GM12875 (cell line): Measurements from ENCODE around the gene LRRC74B.
"Not testable (repeated sequence)": the region's sequence is repeated elsewhere in the genome, so short reads cannot be mapped to it uniquely, and the experiment has no call there.

Source experiments
- H3K4me3 ChIP-seq: one replicate; pipeline ENCODE4 v1.5.1; 2011; ENCODE audit warnings: low read depth, low read length, control low read depth
- TF ChIP-seq, protein P1 (sequence below): IDR thresholded peaks from 2 replicates; pipeline ENCODE4 v1.5.1; 2011; ENCODE audit warnings: low read depth, mild to moderate bottlenecking, control low read depth, inconsistent platforms, low read length, moderate library complexity, borderline replicate concordance; ENCODE audit not compliant: insufficient read depth

The LRRC74B gene

DNA sequence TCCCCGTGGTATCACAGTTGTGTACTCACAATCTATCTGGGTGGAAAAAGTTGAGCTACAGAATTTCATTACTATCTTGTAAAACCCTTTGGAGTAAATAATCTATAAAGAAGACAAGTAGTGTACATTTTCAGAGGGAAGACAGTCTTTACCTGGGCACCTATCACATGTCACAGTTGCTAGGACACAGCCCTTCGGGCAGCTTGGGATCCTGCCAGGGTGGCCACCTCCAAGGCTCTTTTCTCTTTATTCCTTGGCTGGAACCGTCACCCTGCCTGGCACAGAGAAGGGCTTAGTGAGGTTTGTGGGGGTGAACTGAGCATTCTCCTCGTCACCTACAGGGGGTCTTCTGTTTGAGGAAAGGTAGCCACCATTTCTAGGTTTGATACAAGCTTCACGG lies 23.6 kb downstream of the LRRC74B start:
- TF ChIP-seq, protein P1, sequence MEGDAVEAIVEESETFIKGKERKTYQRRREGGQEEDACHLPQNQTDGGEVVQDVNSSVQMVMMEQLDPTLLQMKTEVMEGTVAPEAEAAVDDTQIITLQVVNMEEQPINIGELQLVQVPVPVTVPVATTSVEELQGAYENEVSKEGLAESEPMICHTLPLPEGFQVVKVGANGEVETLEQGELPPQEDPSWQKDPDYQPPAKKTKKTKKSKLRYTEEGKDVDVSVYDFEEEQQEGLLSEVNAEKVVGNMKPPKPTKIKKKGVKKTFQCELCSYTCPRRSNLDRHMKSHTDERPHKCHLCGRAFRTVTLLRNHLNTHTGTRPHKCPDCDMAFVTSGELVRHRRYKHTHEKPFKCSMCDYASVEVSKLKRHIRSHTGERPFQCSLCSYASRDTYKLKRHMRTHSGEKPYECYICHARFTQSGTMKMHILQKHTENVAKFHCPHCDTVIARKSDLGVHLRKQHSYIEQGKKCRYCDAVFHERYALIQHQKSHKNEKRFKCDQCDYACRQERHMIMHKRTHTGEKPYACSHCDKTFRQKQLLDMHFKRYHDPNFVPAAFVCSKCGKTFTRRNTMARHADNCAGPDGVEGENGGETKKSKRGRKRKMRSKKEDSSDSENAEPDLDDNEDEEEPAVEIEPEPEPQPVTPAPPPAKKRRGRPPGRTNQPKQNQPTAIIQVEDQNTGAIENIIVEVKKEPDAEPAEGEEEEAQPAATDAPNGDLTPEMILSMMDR: no peak

DNA sequence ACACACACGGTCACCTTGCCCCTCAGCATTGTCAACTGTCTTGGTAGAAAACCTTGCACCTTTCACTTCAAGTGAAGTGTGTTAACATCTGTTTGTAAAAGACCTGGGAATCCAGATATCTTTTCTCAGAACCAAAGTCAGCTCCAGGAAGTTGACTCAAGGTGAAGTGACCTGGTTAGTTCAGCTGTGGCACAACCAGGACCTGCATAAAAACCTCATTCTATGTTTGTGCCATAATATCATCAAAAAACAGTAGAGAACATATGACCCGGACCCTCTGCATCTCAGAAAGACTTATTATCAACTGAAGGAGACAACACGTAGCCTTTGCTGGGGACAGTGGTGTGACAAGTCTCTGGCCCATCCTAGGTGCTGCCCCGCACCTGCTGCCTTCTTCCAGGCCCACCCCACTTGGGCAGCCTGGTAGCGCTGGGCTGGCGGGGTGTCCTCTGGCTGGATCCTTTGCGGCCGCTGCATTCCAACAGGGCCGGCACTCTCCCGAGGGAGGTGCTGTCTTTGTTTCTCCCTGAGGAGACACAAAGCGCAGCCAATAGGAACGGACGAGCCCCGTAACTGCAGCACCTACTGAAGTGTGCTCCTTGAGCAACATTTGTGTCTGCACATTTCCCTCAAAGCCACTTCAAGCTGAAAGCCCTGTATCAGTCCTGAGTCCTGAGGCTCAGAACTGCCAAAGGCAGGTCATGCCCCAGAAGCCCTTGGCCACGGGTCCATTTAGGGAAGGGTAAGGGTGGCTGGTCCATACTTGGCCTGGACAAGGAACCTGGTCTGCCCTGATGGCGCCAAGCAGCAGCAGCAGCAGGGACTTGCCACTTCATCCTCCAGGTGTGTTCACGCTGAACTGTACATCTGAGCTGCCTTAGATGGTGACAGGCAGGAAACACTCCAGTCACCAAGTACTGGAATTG lies 25.2 kb downstream of the LRRC74B start:
- TF ChIP-seq, protein P1: no peak

More for the DNA sequence above, 23.6 kb downstream of the LRRC74B start:
- H3K4me3 ChIP-seq: no peak overlapping the region

DNA sequence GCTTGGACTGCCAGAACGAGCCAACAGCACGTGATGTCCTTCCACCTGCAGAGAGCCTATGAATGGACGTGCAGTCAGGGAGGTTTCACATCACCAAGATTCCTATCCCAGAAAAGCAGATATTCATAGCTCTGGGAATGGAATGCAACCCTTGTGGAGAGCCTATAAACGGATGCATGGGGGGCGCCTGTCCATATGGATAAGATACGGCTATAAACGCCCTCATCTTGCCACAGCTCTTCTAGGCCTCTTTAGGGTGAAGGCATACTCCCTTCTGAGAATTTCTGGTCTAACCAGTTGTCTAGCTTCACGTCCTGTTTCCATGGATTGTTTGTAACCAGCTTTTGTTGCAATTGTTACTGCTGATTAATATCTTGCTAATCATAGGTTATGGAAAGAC lies 26.1 kb downstream of the LRRC74B start:
- not testable (repeated sequence) for H3K4me3 ChIP-seq

More for the DNA sequence above, 25.2 kb downstream of the LRRC74B start:
- H3K4me3 ChIP-seq: no peak overlapping the region

DNA sequence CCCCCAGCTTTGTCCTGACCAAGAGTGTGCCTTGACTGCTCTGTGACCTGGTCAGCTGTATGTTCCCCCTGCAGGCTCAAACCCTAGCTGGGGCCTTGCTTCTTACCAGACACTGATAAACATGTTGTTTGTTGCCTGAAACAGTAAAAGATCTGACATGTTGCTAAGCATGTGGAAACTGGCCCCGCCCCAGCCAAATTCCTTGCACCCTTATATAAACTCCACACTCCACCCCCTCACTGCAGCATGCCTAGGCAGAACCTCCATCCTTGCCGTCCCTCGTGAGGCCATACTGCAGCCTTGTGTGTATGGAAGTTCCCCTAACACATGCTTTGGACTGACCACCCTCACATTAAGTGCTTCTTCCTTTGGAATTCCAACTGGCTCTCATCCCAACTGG lies 27.3 kb downstream of the LRRC74B start:
- TF ChIP-seq, protein P1: no peak
- H3K4me3 ChIP-seq: no peak overlapping the region

DNA sequence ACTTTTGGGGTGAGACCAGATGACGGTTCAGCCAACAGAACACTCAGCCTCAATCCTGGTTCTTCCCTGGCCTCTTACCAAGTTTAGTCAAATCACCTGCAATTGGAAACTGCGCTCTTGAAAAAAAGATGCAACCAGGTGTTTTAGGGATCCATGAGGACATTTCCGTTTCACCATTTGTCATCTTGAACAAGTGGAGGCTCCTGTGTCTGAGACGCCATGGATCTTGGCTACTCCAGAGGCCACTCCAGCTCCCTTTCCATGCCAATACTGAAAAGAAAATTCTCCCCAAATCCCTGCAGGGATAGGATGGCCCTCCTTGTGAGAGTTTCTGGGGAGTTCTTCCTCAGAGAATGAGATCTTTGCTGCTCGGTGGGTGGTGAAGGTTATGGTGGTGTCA lies 27.7 kb downstream of the LRRC74B start:
- no peak overlapping the region for H3K4me3 ChIP-seq
- TF ChIP-seq, protein P1: no peak

DNA sequence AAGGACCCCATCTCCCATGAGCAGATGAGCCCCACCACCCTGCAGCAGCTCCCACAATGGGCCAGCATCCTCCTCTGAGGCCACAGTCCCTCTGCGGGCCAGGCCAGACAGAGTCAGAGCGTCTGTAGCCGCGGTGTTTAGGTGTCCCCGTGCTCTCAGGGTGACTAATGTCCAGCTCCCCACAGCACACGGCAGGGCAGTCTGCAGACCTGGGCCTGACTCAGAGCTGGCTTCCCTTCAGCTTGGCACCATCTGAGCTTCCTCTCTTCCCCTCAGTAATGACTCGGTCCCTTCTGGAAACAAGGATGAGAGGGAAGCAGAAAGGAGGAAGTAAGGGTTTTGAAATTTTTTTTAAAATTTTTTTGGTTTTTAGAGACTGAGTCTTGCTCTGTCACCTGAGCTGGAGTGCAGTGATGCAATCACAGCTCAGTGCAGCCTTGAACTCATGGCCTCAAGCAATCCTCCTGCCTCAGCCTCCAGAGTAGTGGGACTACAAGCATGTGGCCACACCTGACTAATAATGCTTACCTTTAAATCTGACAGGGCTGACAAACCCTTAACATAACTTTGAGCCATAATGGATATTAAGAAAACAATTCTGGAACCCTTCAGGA lies 28.5 kb downstream of the LRRC74B start:
- no peak overlapping the region for H3K4me3 ChIP-seq
- TF ChIP-seq, protein P1: no peak

DNA sequence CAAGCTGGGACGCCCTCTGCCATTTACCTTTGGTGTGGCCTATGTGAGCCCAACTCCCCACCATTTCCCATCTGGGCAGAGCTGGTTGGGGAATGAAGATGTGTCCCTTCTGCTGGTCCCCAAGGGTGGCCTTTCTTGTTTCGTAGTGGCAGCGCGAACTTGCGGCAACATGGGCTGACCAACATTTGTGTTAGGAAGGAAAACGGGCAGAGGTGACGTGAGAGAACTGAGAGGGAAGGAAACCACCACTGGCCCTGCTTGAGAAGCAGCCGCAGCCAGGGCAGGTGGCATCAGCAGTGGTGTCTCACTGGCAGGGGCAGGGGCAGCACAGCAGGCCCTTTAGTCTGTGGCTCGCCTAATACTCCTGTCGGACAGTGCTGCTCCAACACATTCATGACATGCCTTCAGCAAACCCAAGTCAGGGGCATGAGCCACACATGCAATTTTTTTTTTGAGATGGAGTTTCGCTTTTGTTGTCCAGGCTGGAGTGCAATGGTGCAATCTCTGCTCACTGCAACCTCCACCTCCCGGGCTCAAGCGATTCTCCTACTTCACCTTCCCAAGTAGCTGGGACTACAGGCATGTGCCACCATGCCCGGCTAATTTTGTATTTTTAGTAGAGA lies 29.9 kb downstream of the LRRC74B start:
- no peak overlapping the region for H3K4me3 ChIP-seq
- TF ChIP-seq, protein P1: no peak
